Stimulated activated CD4-positive, alpha-beta T cell treated with anti-CD3 and anti-CD28 coated beads, Interleukin-12 subunit alpha, Interleukin-12 subunit beta, amount 100 ng/mL, for 4 hours (primary cell): ENCODE data around the gene SNAP29.
"Not testable (repeated sequence)": the region's sequence is repeated elsewhere in the genome, so short reads cannot be mapped to it uniquely, and the experiment has no call there.

Experiments used
- DNase-seq: peaks from one replicate; pipeline ENCODE4 v3.0.0-alpha.2; 2020

The SNAP29 gene

DNA sequence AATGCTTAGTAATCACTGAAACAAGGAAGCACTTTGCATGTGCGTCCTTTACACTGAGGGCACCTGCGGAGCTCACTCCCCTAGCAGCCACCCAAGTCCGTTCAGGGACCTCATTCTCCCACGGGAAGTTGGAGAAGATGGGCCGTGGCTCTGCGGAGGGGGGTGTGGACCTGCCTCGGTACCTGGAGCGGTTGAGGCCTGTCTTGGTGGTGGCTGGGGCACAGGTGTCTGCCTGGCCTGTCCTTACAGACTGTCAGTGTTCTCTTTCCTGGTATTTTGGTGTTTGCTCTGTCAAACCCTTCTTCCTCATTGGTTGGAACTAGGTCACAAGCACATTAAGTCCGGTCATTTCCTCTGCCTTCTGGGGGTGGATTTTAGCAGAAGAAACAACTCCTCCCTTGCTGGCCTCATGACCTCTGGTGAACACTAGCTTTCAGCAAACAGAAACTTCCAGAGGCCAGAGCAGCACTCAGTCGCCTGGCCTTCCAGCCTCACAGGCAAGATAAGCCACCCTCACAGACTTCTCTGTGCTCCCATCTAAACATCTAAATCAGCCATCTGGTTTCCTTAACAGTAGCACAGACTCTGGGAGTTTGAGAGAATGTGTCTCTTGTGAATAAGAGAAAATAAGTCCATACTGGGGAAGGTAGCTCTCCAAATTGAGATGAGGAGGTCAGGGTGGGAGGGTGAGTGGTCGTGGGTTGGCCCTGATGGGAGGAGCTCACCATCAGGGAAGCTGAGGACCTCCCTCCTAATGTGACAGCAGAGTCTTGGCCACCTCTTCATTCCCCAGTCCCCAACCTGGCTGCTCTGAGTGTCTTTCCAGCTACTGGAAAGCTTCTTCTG lies 8.6 kb downstream of the SNAP29 start:
- DNase-seq, result no peak

DNA sequence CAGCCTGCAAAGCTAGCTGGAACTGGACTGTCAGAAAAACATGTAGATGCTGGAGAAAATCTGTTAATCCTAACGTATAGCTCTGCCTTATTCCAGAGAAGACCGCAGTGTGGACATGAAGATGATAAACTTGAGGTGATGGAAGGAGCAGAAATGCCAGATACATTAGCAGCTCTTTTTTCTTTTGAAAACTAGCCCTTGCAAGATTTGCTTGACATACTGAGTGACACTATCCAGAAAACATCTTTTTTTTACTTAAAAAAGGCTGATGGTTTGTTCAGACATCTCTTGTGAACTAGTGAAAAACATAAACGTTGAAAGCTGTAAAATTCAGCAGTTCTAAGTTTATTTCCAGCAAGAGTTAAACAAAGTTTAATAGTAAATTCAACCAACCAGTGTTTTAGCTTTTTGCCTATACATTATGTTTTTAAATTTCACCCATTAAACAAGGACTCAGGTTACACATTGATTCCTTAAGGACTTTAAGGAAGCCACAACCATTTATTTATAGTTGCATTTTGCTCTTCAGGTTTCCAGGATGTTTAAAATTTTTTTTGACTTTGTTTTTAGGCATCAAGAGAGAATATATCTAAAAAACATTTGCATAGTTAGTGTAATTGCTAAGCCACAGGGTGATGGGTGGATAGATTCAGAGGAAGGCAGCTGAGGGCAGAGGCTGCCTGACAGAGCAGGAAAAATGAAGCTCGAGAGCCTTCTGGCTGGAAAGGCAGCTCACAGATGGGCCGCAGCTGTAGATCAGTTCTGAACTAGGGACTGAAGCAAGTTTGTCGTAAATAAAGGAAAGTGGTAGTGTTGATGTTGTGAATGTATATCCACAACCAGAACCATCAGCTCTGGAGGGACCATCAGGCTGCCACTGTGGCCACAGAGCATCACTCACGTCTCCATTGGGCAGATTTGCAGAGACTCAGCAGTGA lies 9.5 kb downstream of the SNAP29 start:
- no peak for DNase-seq

DNA sequence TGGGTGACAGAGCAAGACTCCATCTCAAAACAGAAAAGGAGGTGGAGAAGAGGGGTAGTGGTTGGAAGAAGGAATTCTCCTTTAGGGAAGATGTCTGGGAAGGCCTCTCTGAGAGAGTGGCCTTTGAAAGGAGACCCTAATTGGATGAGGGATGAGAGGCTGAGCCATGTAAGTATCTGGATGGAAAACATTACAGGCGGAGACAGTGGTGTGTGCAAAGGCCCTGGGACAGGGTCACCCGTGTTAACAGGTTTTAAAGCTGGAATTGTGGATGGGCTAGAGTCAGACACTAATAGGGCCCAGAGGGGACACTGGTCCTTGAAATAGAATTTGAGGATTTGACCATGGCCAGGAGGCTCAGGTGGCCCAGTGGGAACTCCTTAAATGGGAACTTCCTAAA lies 10.4 kb downstream of the SNAP29 start:
- no peak for DNase-seq

DNA sequence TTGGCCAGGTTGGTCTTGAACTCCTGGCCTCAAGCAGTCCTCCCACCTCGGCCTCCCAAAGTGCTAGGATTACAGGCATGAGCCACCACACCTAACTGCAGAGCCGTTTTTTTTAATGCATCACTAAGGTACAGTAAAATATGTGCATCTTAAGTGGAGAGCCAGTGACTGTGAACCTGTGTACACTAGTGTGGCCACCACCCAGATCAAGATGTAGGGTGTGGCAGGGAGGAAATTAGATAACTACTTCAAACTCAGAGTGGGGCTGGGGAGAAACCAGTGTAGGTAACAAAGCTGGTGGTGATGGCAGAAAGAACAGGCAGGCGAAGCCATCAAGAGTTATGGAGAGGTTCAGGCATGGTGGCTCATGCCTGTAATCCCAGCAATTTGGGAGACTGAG lies 14.4 kb downstream of the SNAP29 start:
- DNase-seq, result no peak

DNA sequence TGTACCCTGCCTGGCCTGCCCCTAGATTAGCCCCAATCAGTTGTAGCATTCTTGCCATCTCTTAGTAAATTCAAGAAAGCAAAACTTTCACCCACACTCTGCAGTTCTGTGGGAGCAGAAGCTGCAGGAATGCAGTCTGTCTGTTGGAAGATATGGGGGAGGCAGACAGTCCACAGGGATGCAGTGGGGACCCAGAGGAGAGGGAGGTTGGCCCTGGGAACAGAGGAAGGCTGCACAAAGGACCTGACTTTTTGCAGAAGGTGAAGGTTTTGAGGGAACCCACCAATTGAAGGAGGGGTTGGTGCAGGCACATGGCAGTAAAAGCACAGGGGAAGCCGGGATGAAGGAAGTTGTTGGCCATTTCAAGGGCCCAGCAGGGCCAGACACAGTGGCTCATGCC lies 16.5 kb downstream of the SNAP29 start:
- no peak for DNase-seq

DNA sequence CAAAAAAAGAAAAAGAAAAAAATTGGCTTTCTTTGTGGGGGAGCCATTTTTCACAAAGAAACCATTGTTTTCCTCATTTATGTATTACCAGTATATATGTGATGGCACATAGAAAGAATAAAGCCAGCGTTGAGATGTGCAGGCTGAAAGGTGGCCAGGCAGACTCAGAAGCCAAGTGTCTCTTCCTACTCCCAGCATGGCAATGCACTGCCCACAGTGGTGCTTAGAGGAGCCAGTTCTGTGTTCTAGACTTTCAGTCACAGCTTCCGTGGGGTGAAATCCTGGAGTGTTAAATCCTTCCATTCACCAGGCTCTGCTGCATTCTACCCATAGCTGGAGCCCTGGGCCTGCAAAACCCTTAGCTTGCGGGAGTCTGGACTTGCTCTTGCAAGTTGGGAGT lies 18.9 kb downstream of the SNAP29 start:
- DNase-seq, result no peak

DNA sequence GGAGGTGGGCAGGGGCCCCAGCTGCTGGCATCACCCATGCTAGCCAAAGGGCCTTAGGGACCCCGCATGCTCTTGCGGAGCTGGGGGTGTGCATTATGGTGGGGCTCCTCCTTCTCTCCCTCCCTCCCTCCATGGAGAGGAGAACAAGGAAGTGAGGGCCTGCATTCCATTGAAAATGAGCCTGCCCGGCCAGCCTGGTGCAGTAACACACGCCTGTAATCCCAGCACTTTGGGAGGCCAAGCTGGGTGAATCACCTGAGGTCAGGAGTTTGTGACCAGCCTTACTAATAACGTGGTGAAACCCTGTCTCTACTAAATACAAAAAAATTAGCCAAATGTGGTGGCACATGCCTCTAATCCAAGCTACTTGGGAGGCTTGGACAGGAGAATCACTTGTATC lies 22.4 kb downstream of the SNAP29 start:
- no peak for DNase-seq

DNA sequence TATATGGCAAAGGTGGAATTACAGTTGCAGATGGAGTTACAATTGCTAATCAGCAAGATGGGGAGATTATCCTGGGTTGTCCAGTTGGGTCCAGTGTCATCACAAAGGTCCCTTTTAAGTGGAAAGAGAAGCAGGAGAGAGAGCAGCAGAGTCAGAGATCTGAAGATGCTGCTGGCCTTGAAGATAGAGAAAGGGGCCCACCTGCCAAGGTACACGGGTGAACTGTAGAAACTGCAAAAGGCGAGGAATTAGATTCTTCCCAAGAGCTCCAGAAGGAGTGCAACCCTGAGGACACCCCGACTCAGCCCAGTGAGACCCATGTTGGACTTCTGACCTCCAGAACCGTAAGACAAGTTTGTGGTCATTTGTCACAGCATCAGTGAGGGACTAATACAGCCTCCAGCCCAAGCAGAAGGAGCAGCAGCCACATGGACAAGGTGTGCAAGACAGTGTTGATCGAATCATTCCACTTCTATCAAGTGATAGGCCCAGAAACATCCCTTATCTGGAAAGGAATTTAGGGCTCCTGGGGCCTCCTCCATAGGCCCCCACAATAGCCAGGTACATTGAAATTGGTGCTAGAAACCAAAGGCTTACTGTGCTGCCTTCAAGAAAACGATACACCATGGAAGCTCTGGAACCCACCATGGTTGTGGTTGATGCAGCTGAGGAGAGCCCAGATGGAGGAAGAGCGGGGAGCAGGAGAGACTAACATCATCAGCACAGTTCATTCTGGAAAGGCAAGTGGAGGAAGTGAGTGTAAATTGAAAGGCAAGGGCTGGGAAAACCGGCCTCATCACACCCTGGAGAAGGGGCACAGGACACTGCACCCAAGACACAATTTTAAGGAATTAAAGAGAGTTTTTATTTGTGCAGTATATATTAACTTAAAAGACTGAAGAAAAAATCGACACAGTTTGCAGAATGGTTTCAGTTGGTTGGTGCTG lies 23.3 kb downstream of the SNAP29 start:
- no peak for DNase-seq

DNA sequence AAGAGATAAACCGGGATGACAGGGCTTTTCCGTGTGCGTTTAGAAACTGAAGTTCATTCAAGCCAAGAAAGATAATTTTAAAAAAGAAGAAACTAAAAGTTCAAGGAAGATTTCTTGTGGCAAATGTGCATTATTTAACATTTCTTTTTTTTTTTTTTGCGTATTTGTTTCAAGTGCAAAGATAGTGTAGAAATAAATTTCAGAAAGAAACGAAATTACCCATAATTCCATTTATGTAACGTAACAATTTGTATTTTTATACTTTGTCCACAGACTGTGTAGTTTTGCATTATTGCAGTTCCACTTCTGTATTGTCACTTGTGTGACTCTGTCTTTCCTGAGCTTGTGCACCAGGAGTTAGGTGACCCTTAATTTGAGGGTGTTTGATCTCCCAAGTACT lies 24.0 kb downstream of the SNAP29 start:
- no peak for DNase-seq

DNA sequence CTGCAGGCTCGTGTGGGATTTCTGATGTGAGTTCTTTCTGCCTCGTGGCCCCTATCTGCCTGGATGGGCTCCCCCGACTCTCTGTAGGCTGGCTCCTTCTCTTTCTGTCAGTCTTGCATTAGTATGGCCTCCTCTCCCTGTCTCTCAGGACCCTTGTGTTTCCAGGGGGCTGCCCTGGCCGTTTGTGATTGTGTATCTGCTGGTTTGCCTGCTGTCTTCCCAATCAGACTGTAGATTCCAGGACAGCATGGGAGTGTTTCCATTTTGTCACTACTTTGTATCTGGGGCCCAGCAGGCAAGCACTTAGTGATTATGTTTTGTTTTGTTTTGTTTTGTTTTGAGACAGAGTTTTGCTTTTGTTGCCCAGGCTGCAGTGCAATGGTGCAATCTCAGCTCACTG lies 25.6 kb downstream of the SNAP29 start:
- no peak for DNase-seq

DNA sequence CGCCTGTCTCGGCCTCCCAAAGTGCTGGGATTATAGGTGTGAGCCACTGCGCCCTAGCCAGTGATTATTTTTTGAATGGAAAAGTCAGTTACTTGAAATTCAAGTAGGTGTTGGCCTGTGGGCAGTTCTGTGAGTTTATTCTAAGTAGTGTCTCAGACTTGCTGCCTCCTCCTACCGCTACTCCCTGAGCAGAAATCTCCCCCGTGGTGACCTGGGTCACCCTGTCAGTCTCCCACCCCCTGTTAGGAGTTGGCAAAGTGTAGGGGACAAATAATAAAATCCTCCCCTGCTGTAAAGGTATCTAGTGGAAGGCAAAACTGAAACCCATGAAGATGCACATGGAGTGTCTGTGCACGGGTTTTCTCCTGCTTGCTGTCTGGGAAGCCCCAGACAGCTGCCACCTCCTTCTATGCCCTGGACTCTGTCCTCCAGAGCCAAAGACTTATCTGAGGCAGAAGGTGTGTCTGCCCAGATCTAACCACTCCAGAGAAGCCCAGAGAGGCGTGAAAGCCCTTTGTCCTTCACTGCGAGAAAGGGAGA lies 26.3 kb downstream of the SNAP29 start:
- no peak for DNase-seq

DNA sequence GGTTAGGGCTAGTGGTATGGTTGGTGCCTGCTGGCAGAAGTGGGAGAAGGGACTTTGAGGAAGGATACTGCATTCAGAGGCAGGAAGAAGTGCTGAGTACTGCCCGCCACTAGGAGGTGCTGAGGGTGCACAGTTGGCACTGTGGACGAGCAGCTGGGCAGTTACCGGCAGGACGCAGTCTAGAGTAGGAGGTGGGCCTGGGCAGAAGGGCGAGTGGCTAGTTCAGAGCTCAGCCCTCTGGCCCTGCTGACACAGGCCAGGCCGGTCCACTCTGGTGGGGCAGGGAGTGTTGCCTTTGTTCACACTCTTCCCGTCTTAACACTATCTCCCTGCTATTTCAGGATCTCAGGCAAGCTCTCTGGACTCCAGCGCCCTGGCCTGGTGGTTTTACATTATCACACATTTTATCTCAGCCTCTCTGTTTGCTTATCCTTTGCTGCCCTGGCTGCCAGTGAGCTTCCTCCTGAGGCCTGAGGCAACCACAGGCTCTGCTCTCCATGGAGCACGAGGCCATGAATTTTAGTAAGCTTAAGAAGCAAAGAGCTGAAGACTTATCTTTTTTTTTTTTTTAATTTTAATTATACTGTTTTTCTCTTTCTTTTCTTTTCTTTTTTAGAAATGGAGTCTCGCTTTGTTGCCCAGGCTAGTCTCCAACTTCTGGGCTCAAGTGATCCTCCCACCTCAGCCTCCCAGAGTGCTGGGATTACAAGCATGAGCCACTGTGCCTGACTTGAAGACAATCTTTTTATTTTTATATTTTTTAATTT lies 26.9 kb downstream of the SNAP29 start:
- peak; percentile 32 for DNase-seq

DNA sequence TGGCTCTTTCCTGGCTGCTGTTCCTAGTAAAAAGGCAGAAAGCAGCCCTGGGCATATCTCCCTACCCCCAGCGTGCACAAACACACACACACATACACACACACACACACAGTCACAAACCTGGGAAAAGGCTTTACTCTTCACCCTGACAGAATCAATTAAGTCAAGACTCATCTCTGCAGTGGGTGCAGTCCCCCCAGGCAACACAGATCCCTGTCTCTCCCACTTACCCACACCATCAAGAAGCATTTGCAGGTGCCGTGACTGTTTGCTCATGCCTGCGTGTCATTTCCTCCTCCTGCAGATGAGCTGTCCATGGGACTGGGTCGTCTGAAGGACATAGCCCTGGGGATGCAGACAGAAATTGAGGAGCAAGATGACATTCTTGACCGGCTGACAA lies 28.6 kb downstream of the SNAP29 start:
- DNase-seq, result no peak

DNA sequence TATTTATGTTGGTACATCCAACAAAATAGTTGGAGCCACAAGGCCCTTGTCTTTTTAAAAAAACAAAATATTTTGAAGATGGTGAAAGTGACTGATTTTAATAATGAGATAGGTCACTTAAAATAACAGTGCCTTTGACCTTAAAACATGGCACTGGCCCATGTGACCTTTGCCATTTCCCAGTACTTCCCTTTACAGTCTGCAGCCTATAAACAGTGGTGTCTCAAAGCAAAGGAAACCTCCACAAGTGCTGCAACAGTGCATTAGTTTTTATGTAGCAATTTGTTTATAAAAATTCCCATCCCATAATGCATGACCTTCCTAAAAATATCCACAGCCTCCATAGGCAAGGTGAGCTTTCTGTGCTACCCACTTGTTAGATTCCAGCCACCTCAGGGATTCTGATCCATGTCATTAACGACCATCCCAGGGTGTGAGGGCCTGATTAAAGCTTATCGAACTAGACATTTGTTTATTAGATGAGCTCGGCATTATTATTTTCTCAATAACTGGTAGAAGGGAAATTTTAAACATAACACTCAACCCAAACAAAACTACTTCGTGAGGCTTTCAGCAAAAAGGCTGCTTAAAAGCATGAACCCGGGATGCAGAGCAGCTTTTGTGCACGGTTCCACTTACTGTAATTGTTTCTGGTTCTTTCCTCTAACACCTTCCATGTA lies 30.4 kb downstream of the SNAP29 start:
- no peak for DNase-seq

DNA sequence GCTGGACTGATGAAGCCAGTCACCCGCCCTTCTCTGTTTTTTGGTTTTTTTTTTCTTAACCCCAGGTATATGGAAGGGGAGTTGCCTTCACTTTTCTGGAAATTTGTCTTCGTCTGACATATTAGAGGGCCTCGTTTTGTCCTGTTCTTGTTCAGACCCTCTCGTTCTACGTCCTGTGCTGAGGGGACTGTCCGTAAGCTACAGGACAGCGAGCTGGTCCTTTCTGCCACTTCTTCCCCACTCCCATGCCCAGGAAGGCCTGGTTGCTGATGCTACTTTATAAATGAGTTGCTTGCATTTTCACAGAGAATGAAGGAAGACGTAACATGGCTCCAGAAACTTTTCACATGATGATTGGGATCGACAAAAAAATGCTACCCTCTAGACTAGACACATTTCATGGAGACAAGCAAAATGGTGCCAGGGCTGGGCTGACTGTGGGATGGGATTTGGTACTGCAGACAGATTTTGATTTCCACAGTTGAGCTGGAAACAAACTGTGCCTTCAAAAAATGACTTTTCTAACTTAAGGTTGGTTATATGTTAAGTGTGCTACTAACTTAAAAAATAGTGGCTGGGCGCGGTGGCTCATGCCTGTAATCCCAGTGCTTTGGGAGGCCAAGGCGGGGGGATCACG lies 31.2 kb downstream of the SNAP29 start:
- no peak for DNase-seq

DNA sequence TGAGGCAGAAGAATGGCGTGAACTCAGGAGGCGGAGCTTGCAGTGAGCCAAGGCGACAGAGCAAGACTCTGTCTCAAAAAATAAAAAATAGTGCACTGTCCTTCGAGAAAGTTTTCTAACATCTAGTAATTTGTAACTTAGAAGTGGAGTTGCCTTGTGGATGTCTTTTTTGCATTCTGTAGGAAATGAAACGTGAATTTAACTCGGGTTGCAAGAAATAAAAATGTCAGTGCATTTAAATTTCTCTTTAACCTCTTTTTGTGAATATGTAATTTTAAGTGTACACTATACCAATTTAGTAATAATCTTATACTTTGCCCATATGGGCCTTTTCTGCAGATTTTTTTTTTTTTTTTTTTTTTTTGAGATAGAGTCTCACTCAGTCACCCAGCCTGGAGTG lies 32.2 kb downstream of the SNAP29 start:
- DNase-seq, result no peak

DNA sequence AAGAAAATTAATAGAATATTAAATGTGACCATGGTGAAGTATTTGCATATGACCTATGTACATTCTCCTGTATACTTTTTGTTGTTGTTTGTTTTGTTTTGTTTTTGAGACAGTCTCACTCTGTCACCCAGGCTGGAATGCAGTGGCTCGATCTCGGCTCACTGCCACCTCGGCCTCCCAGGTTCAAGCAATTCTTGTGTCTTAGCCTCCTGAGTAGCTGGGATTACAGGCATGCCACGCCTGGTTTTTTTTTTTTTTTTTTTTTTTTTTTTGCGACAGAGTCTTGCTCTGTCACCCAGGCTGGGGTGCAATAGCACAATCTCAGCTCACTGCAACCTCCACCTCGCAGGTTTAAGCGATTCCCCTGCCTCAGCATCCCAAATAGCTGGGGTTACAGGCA lies 38.9 kb downstream of the SNAP29 start:
- not testable (repeated sequence) for DNase-seq

DNA sequence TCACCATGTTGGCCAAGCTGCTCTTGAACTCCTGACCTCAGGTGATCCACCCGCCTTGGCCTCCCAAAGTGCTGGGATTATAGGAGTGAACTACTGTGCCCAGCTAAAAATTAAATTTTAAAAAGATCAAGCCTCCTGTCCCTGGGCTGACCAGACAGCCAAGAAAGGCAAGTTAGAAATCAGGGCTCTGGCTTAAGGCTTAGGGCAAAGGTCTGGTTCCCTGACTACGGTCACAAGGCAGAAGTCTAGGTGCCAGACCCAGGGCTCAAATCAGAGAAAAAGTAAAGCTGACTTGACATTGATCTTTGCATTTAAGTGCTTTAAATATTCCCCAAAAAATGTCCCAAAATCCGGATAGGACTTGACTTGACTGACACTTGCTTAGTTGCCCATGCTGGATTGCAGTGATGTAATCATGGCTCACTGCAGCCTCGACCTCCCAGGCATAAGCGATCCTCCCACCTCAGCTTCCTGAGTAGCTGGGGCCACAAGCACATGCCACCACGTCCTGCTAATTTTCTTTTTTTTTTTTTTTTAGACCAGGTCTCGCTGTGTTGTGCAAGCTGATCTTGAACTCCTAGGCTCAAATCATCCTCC lies 41.1 kb downstream of the SNAP29 start:
- DNase-seq, result no peak

DNA sequence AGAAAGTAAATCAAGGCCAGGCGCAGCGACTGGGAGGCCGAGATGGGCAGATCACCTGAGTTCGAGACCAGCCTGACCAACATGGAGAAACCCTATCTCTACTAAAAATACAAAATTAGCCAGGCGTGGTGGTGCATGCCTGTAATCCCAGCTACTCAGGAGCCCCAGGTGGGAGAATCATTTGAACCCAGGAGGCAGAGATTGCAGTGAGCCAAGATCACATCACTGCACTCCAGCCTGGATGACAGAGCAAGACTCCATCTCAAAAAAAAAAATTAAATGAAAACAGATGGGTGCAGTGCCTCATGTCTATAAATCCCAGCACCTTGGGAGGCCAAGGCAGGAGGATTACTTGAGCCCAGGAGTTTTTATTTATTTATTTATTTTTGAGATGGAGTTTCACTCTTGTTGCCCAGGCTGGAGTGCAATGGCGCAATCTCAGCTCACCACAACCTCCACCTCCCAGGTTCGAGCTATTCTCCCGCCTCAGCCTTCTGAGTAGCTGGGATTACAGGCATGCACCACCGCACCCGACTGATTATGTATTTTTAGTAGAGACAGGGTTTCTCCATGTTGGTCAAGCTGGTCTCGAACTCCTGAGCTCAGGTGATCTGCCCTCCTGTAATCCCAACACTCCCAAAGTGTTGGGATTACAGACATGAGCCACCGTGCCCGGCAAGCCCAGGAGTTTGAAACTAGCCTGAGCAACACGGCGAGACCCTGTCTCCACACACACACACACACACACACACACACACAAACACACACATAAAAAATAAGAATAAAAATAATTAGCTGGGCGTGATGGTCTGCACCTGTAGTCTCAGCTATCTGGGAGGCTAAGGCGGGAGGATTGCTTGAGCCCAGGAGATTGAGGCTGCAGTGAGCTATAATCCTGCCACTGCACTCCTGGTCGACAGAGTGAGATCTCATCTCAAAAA lies 42.6 kb downstream of the SNAP29 start:
- not testable (repeated sequence) for DNase-seq
